MM.1S (cell line): ENCODE results near the gene NPFF.

Source experiments
- CTCF ChIP-seq: fragments of 300-600 bp; sonication (generic); IDR thresholded peaks from 2 replicates; pipeline ENCODE4 v1.5.1; 2016; ENCODE audit warnings: antibody characterized with exemption, low read length, mixed read lengths
- EZH2 ChIP-seq: fragments of 300-600 bp; sonication (generic); optimal IDR thresholded peaks from 2 replicates; pipeline ENCODE3; 2017; ENCODE audit warnings: low read depth, mild to moderate bottlenecking, antibody characterized with exemption, low read length, mixed read lengths
- EZH2phosphoT487 ChIP-seq: fragments of 300-600 bp; sonication (generic); IDR thresholded peaks from 2 replicates; pipeline ENCODE4 v1.6.1; 2018; ENCODE audit warnings: antibody characterized with exemption, low read length

DNA sequence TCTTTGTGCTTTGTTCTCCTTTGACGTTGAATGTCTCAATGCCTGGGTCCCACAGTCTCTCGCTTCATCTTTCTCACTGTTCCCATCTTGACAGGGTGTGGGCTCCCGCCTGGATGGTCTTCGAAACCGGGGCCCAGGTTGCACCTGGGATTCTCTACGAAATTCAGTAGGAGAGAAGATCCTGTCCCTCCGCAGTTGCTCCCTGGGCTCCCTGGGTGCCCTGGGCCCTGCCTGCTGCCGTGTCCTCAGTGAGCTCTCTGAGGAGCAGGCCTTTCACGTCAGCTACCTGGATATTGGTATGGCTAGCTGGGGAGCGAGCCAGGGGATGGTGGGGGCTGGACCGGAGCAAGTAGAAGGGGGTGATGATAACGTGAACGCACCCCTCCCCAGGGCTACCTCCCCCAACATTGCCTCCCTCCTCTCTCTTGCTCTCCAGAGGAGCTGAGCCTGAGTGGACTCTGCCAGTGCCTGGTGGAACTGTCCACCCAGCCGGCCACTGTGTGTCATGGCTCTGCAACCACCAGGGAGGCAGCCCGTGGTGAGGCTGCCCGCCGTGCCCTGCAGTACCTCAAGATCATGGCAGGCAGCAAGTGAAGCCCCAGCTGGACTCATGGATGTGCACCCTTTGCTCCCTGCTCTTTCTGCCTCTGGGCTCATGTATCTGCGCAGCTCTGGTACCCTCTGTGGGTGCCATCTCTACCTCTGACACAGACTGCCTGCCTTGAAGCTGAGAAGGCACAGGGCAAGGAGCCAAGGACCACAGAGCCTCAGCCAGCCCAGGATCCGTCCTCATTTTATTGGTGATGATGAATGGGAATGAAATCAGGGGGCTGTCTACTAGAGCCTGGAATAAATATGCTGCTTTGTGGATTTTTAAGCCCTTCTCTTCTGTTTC is 1.5 kb downstream of the NPFF start:
- TF ChIP-seq CTCF (no peak), EZH2 (no peak), EZH2phosphoT487 (no peak)
